VCaP (cell line): ENCODE measurements around the gene FERD3L.
"Not testable (repeated sequence)": the region's sequence is repeated elsewhere in the genome, so short reads cannot be mapped to it uniquely, and the experiment has no call there.

Source experiments
- H3K27ac ChIP-seq: fragments of 450-650 bp; 2 replicates; pipeline ENCODE4 v1.5.1; 2017
- CTCF ChIP-seq: fragments of 450-650 bp; conservative IDR thresholded peaks from 2 replicates; pipeline ENCODE4 v1.5.1; 2017; ENCODE audit warnings: mild to moderate bottlenecking, moderate library complexity

Gene FERD3L

GRCh38 chr7:19144661-19145433 lies at the start of gene FERD3L:
TSS of gene FERD3L (minus strand) at chr7:19145421. CDS start at chr7:19145362, 59 bp downstream.
- TF ChIP-seq CTCF: no peak
- no peak within 1 kb of the TSS for H3K27ac ChIP-seq

- H3K27ac ChIP-seq: not testable (repeated sequence)
Measured at GRCh38 chr7:19194417-19194816, 49.2 kb upstream of the FERD3L start.

- H3K27ac ChIP-seq: no peak overlapping the region
- TF ChIP-seq CTCF: no peak
Measured at GRCh38 chr7:19181634-19182033, 36.4 kb upstream of the FERD3L start.

- H3K27ac ChIP-seq: no peak overlapping the region
- TF ChIP-seq CTCF: no peak
Measured at GRCh38 chr7:19178595-19178994, 33.4 kb upstream of the FERD3L start.

- no peak for TF ChIP-seq CTCF
- H3K27ac ChIP-seq: no peak overlapping the region
Measured at GRCh38 chr7:19177269-19177668, 32.0 kb upstream of the FERD3L start.

- TF ChIP-seq CTCF: no peak
- no peak overlapping the region for H3K27ac ChIP-seq
Measured at GRCh38 chr7:19175241-19175640, 30.0 kb upstream of the FERD3L start.

- TF ChIP-seq CTCF: no peak
- H3K27ac ChIP-seq: no peak overlapping the region
Measured at GRCh38 chr7:19161671-19162070, 16.4 kb upstream of the FERD3L start.

- no peak for TF ChIP-seq CTCF
- H3K27ac ChIP-seq: no peak overlapping the region
Measured at GRCh38 chr7:19146699-19147098, 1.5 kb upstream of the FERD3L start.
